Heart left ventricle (tissue), 13 donors: ENCODE measurements around the gene TOP2B.

Experiments used
- POLR2A ChIP-seq, 2 donors: fragments of 450-650 bp; IDR thresholded peaks; one replicate each; pipeline ENCODE4 v1.6.1; 2017; ENCODE audit warnings: antibody characterized with exemption in 2 of 2, mild to moderate bottlenecking in 2 of 2, moderate library complexity in 2 of 2
- TF ChIP-seq, protein P1 (sequence below), 12 donors: fragments of 200-600 bp; sonication (generic) in 4 of 12; IDR thresholded peaks; one replicate each; pipeline versions ENCODE4 v1.5.0 to v1.8.0; 2018 to 2022; ENCODE audit warnings: antibody characterized with exemption in 12 of 12, mild to moderate bottlenecking in 5 of 12
- donor health status: ischemic (EF 13 %, LVEDD 7.1; RV severe dilation, severe dysfunction).
- donor health status: DM: no; HTN: yes; CAD: no.
- donor health status: DM: no; HTN: no; CAD: no.
- donor health status: ischemic (EF 25% LVEDD 6.9; RV normal size, moderate dysfunction).
- donor health status: ischemic (EF 25% LVEDD 5.7; RV mildly dilated, moderate dysfunction).
- donor health status: ischemic (EF 35%, LVEDD 5.7; RV mildly dilated, moderate dysfunction).
- donor health status: nonischemic (EF 11% LVEDD 7.7; RV severe dilation, severe dysfunction).
- donor health status: DM: yes; HTN: yes; CAD: no.
- donor health status: PGD.
- donor health status: ischemic (EF 29% LVEDD 5.4; RV normal size, mild dysfunction).
- donor health status: nonischemic (EF 23%, LVEDD 6.1; RV moderate dilation, normal function).

DNA sequence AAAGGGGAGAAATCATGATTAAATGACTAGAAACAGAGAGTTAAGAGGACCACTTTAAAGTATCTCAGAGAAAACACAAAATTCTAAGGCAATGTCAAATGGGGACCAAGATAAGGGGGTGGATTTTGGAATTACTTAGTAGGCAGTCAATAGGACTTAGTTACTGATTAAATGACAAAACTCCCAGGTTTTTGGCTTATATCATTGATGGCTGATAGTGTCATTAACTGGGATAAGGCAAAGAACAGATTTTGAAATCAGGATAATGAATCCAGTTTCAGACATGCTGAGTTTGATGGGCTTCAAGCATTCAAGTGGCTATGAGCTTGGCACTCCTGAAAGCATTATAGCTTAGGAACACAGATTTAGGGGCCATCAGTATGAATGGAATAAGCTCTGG is 53.9 kb downstream of the TOP2B start:
- TF ChIP-seq, protein P1, sequence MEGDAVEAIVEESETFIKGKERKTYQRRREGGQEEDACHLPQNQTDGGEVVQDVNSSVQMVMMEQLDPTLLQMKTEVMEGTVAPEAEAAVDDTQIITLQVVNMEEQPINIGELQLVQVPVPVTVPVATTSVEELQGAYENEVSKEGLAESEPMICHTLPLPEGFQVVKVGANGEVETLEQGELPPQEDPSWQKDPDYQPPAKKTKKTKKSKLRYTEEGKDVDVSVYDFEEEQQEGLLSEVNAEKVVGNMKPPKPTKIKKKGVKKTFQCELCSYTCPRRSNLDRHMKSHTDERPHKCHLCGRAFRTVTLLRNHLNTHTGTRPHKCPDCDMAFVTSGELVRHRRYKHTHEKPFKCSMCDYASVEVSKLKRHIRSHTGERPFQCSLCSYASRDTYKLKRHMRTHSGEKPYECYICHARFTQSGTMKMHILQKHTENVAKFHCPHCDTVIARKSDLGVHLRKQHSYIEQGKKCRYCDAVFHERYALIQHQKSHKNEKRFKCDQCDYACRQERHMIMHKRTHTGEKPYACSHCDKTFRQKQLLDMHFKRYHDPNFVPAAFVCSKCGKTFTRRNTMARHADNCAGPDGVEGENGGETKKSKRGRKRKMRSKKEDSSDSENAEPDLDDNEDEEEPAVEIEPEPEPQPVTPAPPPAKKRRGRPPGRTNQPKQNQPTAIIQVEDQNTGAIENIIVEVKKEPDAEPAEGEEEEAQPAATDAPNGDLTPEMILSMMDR (IDR thresholded peaks at IDR 0.05), result no peak
- TF ChIP-seq POLR2A (IDR thresholded peaks at IDR 0.05), result no peak
